Fibroblast of skin of left quadriceps (primary cell): ENCODE data around the gene RIOK3.

ENCODE experiments used
- DNase-seq, 2 experiments: peaks; one replicate each; pipeline ENCODE4 v3.0.0-alpha.2; 2013; ENCODE audit warnings: low read depth in 2 of 2

RIOK3 gene

GRCh38 chr18:23529604-23530003 is 76.5 kb downstream of the RIOK3 start:
- no peak for DNase-seq

GRCh38 chr18:23530195-23530594 is 77.1 kb downstream of the RIOK3 start:
- no peak for DNase-seq

- no peak for DNase-seq
Measured at GRCh38 chr18:23531912-23532311, 78.8 kb downstream of the RIOK3 start.
